ENCODE data around the gene SLC43A2.

- TF ChIP-seq CTCF (IDR thresholded peaks at IDR 0.05 in 8 of 11, conservative IDR thresholded peaks at IDR 0.05 in 3 of 11) (no peak), POLR2A (IDR thresholded peaks at IDR 0.05) (no peak)
Measured at GRCh38 chr17:1560101-1560857, 68.4 kb downstream of the SLC43A2 start.

Measured in spleen (tissue), 7 donors.